NB4 (cell line): ENCODE results near the gene PDCD1.

ENCODE experiments used
- DNase-seq: peaks from one replicate; pipeline ENCODE4 v3.0.0; 2010; ENCODE audit warnings: low read depth
- H3K4me3 ChIP-seq: one replicate; pipeline ENCODE4 v1.5.1; 2011; ENCODE audit warnings: mild to moderate bottlenecking, low read depth, low read length, moderate library complexity
- CTCF ChIP-seq: IDR thresholded peaks from one replicate; pipeline ENCODE4 v1.5.1; 2012; ENCODE audit warnings: low read depth, low read length
- MAX ChIP-seq: IDR thresholded peaks from 2 replicates; pipeline ENCODE4 v1.6.1; 2011; ENCODE audit warnings: low read depth, low read length
- MYC ChIP-seq: IDR thresholded peaks from 2 replicates; pipeline ENCODE4 v1.6.1; 2011; ENCODE audit warnings: low read depth, low read length
- POLR2A ChIP-seq: IDR thresholded peaks from 2 replicates; pipeline ENCODE4 v1.6.1; 2011; ENCODE audit warnings: mild to moderate bottlenecking; ENCODE audit not compliant: insufficient read length; ENCODE audit errors: extremely low read depth

PDCD1 gene

GRCh38 chr2:241855888-241856422 lies 2.7 kb downstream of the PDCD1 start:
- TF ChIP-seq MAX (no peak), CTCF (no peak), POLR2A (no peak), MYC (no peak)
- DNase-seq, result no peak
- no peak overlapping the region for H3K4me3 ChIP-seq

- DNase-seq, result no peak
- no peak for TF ChIP-seq POLR2A
- no peak for TF ChIP-seq MYC
- TF ChIP-seq CTCF, result no peak
- TF ChIP-seq MAX, result no peak
- H3K4me3 ChIP-seq, result no peak overlapping the region
Observed at GRCh38 chr2:241855245-241855887, 3.3 kb downstream of the PDCD1 start.

GRCh38 chr2:241854342-241855244 lies 4.1 kb downstream of the PDCD1 start:
- H3K4me3 ChIP-seq, result no peak overlapping the region
- TF ChIP-seq MAX, result no peak
- no peak for TF ChIP-seq CTCF
- TF ChIP-seq MYC, result no peak
- TF ChIP-seq POLR2A, result no peak

GRCh38 chr2:241853651-241854341 lies 4.9 kb downstream of the PDCD1 start:
- TF ChIP-seq MAX, result no peak
- no peak for TF ChIP-seq MYC
- no peak for TF ChIP-seq POLR2A
- TF ChIP-seq CTCF, result no peak
- no peak overlapping the region for H3K4me3 ChIP-seq
- DNase-seq, result peak; percentile 70

More at GRCh38 chr2:241854342-241855244, 4.1 kb downstream of the PDCD1 start:
- no peak for DNase-seq

- TF ChIP-seq MYC, result no peak
- TF ChIP-seq MAX, result no peak
- no peak for TF ChIP-seq POLR2A
- TF ChIP-seq CTCF, result no peak
- no peak for DNase-seq
- H3K4me3 ChIP-seq, result no peak overlapping the region
Observed at GRCh38 chr2:241852981-241853631, 5.6 kb downstream of the PDCD1 start.
